ENCODE measurements around the gene ZFYVE16.
"Not testable (repeated sequence)": the region's sequence is repeated elsewhere in the genome, so short reads cannot be mapped to it uniquely, and the experiment has no call there.

Gene ZFYVE16

DNA sequence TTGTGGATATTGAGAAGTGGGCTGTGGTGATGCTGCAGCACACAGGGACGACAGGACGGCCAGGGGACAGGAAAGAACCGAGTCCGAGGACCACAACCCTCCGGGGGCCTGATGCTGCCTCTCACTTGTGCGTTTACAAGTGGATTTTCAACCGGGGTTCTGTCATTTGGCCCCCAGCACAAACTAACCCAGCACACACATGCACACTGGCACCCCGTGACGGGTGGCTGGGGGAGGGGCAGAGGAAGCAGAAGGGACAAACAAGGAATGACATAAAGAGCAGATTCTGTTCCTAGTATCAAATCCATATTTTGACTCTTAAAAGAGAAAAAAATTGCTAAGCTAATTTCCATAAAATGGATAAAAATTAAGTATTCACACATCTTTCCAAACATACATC is 18.3 kb upstream of the ZFYVE16 start:
- no peak for DNase-seq (ENCODE audit: insufficient read length)
- no peak for TF ChIP-seq POLR2A (IDR thresholded peaks at IDR 0.05; ENCODE audit: low read depth, low read length)
- TF ChIP-seq TAF1 (IDR thresholded peaks at IDR 0.05; ENCODE audit: borderline replicate concordance, low read depth, low read length): no peak
- TF ChIP-seq POLR2AphosphoS5 (IDR thresholded peaks at IDR 0.05; ENCODE audit: low read depth, low read length): no peak
- no peak for FAIRE-seq

- FAIRE-seq: peak; percentile 82
- DNase-seq (ENCODE audit: insufficient read length): not testable (repeated sequence)
Measured at GRCh38 chr5:80390413-80390812, 17.5 kb upstream of the ZFYVE16 start.

DNA sequence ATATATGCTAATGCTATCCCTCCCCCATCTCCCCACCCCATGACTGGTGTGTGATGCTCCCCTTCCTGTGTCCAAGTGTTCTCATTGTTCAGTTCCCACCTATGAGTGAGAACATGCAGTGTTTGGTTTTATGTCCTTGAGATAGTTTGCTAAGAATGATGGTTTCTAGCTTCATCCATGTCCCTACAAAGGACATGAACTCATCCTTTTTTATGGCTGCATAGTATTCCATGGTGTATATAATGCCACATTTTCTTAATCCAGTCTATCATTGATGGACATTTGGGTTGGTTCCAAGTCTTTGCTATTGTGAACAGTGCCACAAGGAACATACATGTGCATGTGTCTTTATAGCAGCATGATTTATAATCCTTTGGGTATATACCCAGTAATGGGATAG is 16.6 kb upstream of the ZFYVE16 start:
- not testable (repeated sequence) for DNase-seq (ENCODE audit: insufficient read length); FAIRE-seq

GRCh38 chr5:80399526-80400239 is 8.2 kb upstream of the ZFYVE16 start:
- DNase-seq (ENCODE audit: insufficient read length): peak; percentile 4
- no peak for TF ChIP-seq TAF1 (IDR thresholded peaks at IDR 0.05; ENCODE audit: borderline replicate concordance, low read depth, low read length)
- no peak for TF ChIP-seq POLR2AphosphoS5 (IDR thresholded peaks at IDR 0.05; ENCODE audit: low read depth, low read length)
- no peak for TF ChIP-seq POLR2A (IDR thresholded peaks at IDR 0.05; ENCODE audit: low read depth, low read length)
- FAIRE-seq: peak; percentile 27

DNA sequence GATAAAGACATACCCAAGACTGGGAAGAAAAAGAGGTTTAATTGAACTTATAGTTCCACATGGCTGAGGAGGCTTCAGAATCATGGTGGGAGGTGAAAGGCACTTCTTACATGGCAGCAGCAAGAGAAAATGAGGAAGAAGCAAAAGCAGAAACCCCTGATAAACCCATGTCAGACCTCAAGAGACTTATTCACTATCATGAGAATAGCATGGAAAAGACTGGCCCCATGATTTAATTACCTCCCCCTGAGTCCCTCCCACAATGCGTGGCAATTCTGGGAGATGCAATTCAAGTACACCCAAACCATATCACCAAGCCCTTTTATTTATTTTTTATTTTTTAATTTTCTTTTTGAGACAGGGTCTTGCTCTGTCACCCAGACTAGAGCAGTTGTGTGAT is 7.5 kb upstream of the ZFYVE16 start:
- DNase-seq (ENCODE audit: insufficient read length); FAIRE-seq: not testable (repeated sequence)

GRCh38 chr5:80403782-80404181 is 4.1 kb upstream of the ZFYVE16 start:
- FAIRE-seq (no peak), DNase-seq (ENCODE audit: insufficient read length) (no peak)
- TF ChIP-seq POLR2AphosphoS5 (IDR thresholded peaks at IDR 0.05; ENCODE audit: low read depth, low read length): no peak
- no peak for TF ChIP-seq POLR2A (IDR thresholded peaks at IDR 0.05; ENCODE audit: low read depth, low read length)
- no peak for TF ChIP-seq TAF1 (IDR thresholded peaks at IDR 0.05; ENCODE audit: borderline replicate concordance, low read depth, low read length)

DNA sequence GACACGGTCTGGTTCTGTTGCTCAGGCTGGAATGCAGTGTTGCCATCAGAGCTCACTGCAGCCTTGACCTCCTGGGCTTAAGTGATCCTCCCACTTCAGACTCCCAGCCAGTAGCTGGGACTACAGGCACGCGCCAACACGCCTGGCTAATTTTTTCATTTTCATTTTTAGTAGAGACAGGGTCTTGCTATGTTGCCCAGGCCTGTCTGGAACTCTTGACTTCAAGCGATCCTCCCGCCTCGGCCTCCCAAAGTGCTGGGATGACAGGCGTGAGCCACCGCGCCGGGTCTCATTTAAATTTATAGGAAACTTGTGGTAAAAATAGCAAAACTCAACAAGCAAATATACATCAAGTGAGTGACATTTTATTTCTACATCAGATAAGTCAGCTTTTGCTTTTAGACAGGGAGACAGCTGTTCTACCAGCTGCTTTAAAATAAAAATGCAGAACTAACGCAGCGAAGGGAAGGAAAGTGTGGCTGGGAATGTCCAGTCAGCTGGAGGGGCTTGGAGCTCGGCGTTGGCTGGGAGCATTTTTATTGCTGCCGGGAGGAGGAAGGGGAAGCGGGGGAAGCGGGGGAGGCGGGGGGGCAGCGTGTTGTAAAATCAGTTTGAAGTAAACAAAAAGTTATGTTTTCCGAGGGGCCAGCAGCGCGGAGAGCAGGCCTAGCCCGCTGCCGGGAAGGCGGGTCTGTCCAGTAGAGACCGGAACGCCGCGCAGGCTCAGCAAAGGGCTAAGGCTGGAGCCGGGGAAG is 707 bp upstream of the ZFYVE16 start:
- FAIRE-seq (no peak), DNase-seq (ENCODE audit: insufficient read length) (no peak)
- no peak for TF ChIP-seq POLR2A (IDR thresholded peaks at IDR 0.05; ENCODE audit: low read depth, low read length)
- TF ChIP-seq POLR2AphosphoS5 (IDR thresholded peaks at IDR 0.05; ENCODE audit: low read depth, low read length): no peak
- TF ChIP-seq TAF1 (IDR thresholded peaks at IDR 0.05; ENCODE audit: borderline replicate concordance, low read depth, low read length): no peak

DNA sequence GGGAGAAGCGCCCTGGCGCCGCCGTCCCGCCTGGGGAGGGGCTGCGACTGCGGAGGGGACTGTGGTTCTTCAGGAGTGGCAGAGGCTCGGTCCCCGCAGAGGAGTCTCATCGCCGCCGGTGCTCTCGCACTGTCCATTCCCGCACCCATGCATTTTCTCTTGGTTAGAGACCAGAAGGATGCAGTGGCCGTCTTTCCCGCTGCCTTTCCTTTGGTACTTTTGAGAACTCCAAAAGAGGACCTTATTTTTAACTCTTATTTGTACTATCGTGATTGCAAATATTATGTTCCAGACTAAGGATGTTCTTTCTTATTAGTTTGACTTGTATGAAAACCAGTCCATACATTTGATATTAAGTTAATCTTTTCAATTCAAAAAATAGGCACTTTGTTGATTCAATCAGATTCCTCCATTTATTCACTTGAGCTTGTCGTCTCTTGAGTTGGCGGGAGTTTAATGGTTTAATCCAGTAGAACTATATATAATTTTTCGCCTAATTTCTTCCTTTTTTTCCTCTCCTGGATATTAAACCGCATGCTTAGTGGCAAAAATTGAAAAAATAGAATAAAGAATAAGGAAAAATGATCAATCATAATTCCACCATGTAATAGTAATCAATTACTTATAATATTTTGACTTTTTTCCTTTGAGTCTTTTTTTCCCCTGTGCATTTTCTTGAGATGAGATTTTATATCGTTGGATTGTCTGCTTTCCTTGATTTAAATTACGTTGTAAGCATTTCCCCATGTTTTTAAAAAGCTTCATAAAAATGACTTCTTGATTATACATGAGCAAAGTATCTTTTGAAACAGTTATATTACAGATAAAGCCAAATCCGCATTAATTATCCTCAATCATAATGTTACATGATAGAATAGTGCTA is 861 bp downstream of the ZFYVE16 start:
- no peak for DNase-seq (ENCODE audit: insufficient read length)
- peak; percentile 5 for FAIRE-seq
- TF ChIP-seq POLR2AphosphoS5 (IDR thresholded peaks at IDR 0.05; ENCODE audit: low read depth, low read length): no peak
- no peak for TF ChIP-seq TAF1 (IDR thresholded peaks at IDR 0.05; ENCODE audit: borderline replicate concordance, low read depth, low read length)
- no peak for TF ChIP-seq POLR2A (IDR thresholded peaks at IDR 0.05; ENCODE audit: low read depth, low read length)

- no peak for TF ChIP-seq TAF1 (IDR thresholded peaks at IDR 0.05; ENCODE audit: borderline replicate concordance, low read depth, low read length)
- TF ChIP-seq POLR2A (IDR thresholded peaks at IDR 0.05; ENCODE audit: low read depth, low read length): no peak
- TF ChIP-seq POLR2AphosphoS5 (IDR thresholded peaks at IDR 0.05; ENCODE audit: low read depth, low read length): no peak
- FAIRE-seq (no peak), DNase-seq (ENCODE audit: insufficient read length) (no peak)
Measured at GRCh38 chr5:80409367-80409966, 1.6 kb downstream of the ZFYVE16 start.

GRCh38 chr5:80411589-80412219 is 3.8 kb downstream of the ZFYVE16 start:
- DNase-seq (ENCODE audit: insufficient read length) (no peak), FAIRE-seq (no peak)
- TF ChIP-seq POLR2AphosphoS5 (IDR thresholded peaks at IDR 0.05; ENCODE audit: low read depth, low read length) (no peak), POLR2A (IDR thresholded peaks at IDR 0.05; ENCODE audit: low read depth, low read length) (no peak), TAF1 (IDR thresholded peaks at IDR 0.05; ENCODE audit: borderline replicate concordance, low read depth, low read length) (no peak)

GRCh38 chr5:80414113-80414512 is 6.2 kb downstream of the ZFYVE16 start:
- FAIRE-seq (no peak), DNase-seq (ENCODE audit: insufficient read length) (no peak)
- no peak for TF ChIP-seq TAF1 (IDR thresholded peaks at IDR 0.05; ENCODE audit: borderline replicate concordance, low read depth, low read length)
- no peak for TF ChIP-seq POLR2AphosphoS5 (IDR thresholded peaks at IDR 0.05; ENCODE audit: low read depth, low read length)
- no peak for TF ChIP-seq POLR2A (IDR thresholded peaks at IDR 0.05; ENCODE audit: low read depth, low read length)
